Adipose tissue (tissue), 3 donors: Measurements from ENCODE around the gene RAB13. TPM values are rescaled to one million over a fixed set of nuclear protein-coding genes. Genes with fewer than 3 reads are reported as not detected.

Experiments
- H3K27ac ChIP-seq: one replicate; pipeline ENCODE4 v1.5.1; 2013; ENCODE audit warnings: low read depth, low read length
- WGBS, 3 donors: extraction: QIAGEN DNeasy Blood & Tissue Kit; methylation state at CpG; one replicate each; pipeline ENCODE4 v1.1.7; 2013; 5-methylcytosine and 5-hydroxymethylcytosine counted together
- polyA plus RNA-seq, 3 donors: library from polyadenylated mRNA; stranded (reverse); fragments of 200-250 nt; gene quantifications; one replicate each; pipeline ENCODE4 v1.2.3, GENCODE V29; 2013
- donor health status: healthy with polysubstance abuse.
- donor health status: Bipolar disorder and iron deficiency.
- donor health status: healthy.

The RAB13 gene
- polyA plus RNA-seq, 3 donors: 68.2 to 759 (median 165) TPM

DNA sequence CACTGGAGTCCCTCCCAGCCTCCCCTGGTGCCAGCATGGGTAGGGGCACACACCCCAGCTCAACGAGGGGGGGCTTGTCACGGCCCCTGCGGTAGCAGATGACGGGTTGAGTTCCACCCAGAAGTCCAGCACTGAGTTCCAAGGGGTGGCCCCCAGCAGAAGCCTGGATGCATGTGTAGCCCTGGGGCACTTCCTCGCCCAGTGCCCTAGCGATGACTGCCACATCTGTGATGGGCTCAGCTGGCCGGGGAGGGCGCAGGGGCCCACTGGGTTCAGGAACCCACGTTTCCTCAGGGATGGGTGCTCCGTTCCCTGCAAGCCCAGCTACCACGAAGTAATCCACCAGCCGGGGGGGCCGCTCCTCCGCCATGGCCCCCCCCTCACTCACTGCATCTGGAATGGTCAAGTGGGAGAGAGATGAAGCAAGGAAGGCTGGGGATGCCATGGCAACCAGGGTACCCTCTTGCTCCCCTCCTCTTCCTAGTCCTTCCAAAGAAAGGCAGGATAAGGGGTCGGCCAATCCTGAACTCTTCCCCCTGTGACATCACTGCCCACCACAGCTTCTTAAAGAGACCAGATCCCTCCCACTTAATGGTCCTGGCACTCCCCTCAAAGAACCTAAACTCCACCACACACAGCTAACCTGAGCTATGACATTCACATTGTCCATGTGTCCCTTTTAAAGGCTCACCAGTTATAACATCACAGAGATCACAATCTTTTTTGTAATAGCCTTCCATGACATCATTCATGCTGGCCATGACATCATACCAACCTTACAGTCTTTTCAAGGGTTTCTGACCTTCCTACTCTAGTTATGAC, 41.9 kb downstream of the RAB13 start:
- WGBS, 3 donors: 73 to 83% (median 74%) methylated on average over 15 of the region's 15 CpGs
- no peak overlapping the region for H3K27ac ChIP-seq

DNA sequence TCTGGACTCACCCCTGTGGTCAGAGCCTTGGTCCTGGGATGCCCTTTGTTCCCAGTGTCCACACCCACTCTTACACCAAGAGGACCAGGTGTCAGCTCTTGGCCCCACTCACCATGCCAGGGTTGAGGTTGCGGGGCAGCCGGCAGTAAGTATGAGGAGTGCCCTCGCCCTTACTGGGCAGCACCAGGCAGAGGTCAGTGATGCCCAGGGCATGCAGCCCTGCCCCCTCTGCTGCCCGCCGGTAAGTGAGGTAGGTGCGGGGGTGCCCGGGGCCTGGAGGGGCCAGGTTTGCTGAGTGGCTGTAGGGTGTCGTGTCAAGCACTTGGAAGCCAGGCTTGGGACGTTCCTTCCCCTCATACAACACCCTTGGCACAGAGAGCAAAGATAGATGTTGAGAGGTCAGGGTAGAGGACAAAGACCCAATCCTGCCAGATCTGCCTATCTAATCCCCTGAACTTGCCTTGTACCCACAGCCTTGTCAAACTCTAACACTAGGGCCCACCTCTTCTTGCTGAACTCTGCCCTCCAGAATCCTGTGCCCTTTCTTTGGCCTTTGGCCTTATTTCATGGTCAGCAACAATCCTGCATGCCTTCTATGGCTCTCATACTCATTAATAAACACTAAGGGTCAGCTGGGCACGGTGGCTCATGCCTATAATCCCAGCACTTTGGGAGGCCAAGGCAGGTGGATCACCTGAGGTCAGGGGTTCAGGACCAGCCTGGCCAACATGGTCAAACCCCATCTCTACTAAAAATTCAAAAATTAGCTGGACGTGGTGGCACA, 43.2 kb downstream of the RAB13 start:
- WGBS, 3 donors: 85 to 92% (median 88%) methylated on average over 11 of the region's 11 CpGs
- H3K27ac ChIP-seq: no peak overlapping the region

DNA sequence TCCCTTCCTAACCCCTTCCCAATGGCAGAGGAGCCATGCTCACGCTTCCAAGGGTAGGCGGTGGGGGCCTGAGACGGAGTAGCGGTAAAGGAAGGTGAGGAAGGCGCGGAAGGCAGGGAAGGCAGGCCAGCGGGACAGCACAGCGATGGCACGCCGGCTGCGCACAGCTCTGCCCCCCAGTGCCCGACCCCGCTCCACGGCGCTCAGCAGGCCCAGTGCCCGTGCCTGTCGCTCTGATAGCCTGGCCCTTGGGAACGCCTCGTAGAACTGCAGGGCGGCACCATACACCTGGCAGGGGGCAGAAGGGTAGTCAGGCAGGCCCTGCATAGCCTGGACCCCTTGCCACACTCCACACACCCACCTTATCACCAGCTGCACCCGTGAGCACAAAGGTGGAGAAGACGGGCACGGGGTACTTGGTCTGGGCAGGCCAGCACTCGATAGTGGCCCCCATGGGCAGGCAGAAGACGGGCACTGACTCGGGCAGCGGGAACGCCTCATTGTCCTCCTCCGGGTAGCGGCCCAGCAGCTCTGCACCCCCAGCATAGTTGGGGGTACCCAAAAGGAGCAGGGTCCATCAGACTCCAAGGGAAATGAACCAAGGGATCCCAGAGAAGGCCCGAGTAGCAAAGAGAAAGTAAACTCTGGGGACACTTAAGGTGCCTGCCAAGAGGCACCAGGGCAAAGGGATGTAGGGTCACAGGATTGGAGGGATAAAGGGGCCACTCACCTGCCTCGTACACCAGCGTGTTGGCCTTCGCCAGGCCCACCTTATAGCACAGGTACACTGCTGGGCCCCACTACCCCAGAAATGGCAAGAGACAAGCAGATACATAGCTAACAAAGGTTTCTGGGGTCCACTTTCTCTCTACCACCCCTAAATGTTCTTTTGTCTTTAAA, 44.1 kb downstream of the RAB13 start:
- H3K27ac ChIP-seq: no peak overlapping the region
- 94 to 96% (median 95%) methylated on average over 32 to 34 of the region's 34 CpGs for WGBS, 3 donors

- 92 to 96% (median 92%) methylated on average over 8 of the region's 8 CpGs for WGBS, 3 donors
These were observed 45.4 kb downstream of the RAB13 start for GRCh38 chr1:153940756-153941155.

GRCh38 chr1:153939476-153939875, 46.7 kb downstream of the RAB13 start:
- 89 to 96% (median 95%) methylated on average over 12 of the region's 12 CpGs for WGBS, 3 donors

More at GRCh38 chr1:153940756-153941155, 45.4 kb downstream of the RAB13 start:
- no peak overlapping the region for H3K27ac ChIP-seq

DNA sequence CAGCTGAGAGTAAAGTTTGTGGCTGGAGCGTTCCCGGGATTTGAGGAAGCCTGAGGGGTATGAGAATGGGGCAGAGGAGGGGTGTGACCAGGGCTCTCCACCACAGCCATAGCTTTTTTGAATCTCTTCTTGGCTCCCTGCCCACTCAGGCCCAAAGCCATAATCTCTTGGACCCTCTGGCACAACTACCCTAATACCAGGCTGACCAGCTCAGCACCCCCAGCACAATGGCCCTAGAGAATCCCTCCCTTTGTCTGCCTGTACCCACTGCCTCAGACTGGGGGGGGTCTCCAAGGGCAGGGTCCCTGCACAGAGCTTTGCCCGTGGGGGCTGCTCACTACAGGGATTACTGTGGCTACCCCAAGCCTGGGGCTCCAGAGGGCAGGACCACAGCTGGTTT, 47.1 kb downstream of the RAB13 start:
- no peak overlapping the region for H3K27ac ChIP-seq
- WGBS, 3 donors: 74 to 90% (median 89%) methylated on average over 3 of the region's 3 CpGs

More at GRCh38 chr1:153939476-153939875, 46.7 kb downstream of the RAB13 start:
- no peak overlapping the region for H3K27ac ChIP-seq

- WGBS, 3 donors: 96 to 98% (median 97%) methylated on average over 10 of the region's 10 CpGs
- H3K27ac ChIP-seq: no peak overlapping the region
These were observed 48.8 kb downstream of the RAB13 start for GRCh38 chr1:153937331-153937730.

- 95 to 97% (median 97%) methylated on average over 12 of the region's 12 CpGs for WGBS, 3 donors
- no peak overlapping the region for H3K27ac ChIP-seq
These were observed 49.9 kb downstream of the RAB13 start for GRCh38 chr1:153936011-153936802.

- H3K27ac ChIP-seq: no peak overlapping the region
- WGBS, 3 donors: 93 to 96% (median 95%) methylated on average over 9 of the region's 9 CpGs
These were observed 51.4 kb downstream of the RAB13 start for GRCh38 chr1:153934746-153935145.

DNA sequence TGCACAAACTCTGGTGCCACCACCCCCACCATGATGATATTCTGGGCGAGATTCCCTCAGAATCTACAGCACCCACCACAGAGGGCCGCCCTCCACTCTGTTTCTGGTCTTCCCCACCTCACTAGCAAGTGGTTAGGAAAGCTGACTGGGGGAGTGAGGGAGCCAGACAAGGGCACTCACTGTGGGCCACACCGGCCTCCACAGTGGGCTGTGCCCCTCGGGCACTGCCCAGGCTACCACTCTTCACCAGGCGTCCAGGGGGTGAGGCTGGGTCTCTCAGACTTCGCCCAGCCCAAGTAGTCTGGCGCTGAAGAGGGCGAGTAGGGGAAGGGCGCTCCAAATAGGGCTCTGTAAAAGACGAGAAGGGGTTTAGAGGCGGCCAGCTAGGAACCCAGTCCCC, 52.2 kb downstream of the RAB13 start:
- H3K27ac ChIP-seq: no peak overlapping the region
- 91 to 97% (median 96%) methylated on average over 11 of the region's 11 CpGs for whole genome bisulfite sequencing, 3 donors

- H3K27ac ChIP-seq: no peak overlapping the region
- WGBS, 3 donors: 89 to 99% (median 90%) methylated on average over 10 to 14 of the region's 14 CpGs
These were observed 52.7 kb downstream of the RAB13 start for GRCh38 chr1:153933430-153933829.

DNA sequence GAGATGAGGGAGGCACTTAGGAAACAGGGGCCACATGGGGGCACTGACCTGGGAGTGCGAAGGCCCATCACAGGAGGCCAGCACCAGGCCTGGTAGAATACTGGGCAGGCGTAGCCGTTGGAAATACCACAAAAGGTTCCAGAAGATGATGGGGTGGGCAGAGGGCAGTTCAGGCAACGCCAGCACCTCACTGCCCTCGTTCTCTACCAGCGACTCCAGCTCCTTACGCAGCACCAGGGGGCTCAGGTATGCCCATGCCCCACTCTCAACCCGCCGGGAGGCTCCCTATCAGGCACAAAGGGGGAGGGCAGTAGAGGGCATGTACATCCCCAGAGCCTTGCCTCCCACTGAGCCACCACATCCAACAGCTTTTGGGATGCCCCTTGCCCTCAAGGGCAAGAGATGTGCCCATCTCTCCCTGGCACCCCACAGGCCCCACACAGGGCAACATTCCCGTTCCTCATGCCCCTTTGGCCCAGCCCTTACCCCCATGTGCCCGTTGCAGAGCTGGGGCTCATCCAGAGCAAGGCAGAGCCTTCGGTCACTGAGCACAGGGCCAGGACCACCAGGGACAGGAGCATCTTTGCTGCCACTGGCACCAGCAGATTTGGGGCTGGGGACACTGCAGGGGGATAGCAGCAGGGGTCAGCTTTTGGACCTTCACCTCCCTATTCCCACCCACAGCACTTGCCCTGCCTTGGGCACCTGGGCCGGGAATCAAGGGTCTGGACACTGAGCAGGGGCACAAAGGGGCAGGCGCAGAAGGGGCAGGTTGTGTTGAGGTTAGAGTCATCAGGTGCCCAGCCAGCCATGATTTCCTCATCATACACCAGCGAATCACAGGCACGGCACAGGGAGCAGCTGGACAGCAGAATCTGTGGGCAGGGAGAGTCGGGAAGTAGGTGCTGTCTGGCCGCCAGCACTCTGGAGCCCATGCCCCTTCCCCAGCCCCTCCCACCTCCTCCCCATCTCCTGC, 53.7 kb downstream of the RAB13 start:
- WGBS, 3 donors: 94 to 97% (median 95%) methylated on average over 18 of the region's 18 CpGs

More for the DNA sequence above, 53.7 kb downstream of the RAB13 start:
- H3K27ac ChIP-seq: no peak overlapping the region

Other genes starting within 250 kb of the RAB13 start
- gene SLC27A3, start 210.9 kb downstream of the RAB13 start, polyA plus RNA-seq: 100 to 1,000 TPM in 1 of 3 donors, 10 to 100 TPM in 2; 22.2 to 111 (median 83.7) TPM
- 1 to 10 TPM; 2.6 to 5.6 (median 4.4) TPM for gene GATAD2B, start 63.4 kb downstream of the RAB13 start, polyA plus RNA-seq
- gene DENND4B, start 39.6 kb downstream of the RAB13 start, polyA plus RNA-seq: 10 to 100 TPM; 17.2 to 40.2 (median 37.1) TPM
- gene CRTC2, start 27.7 kb downstream of the RAB13 start, polyA plus RNA-seq: 10 to 100 TPM; 15.4 to 38.1 (median 24.2) TPM
- 10 to 100 TPM; 44.4 to 95.8 (median 58.5) TPM for gene SLC39A1, start 22.8 kb downstream of the RAB13 start, polyA plus RNA-seq
- gene CREB3L4, start 18.4 kb downstream of the RAB13 start, polyA plus RNA-seq: 10 to 100 TPM; 10.7 to 12.3 (median 12.1) TPM
- 100 to 1,000 TPM; 159 to 196 (median 178) TPM for gene JTB, start 8.7 kb downstream of the RAB13 start, polyA plus RNA-seq
- gene RPS27, start 4.4 kb upstream of the RAB13 start, polyA plus RNA-seq: over 10,000 TPM in 2 of 3 donors, 1,000 to 10,000 TPM in 1; 8,955 to 19,190 (median 11,429) TPM
- under 1 TPM in 1 of 3 donors, not detected in 2; 0.02 TPM for gene NUP210L, start 168.7 kb upstream of the RAB13 start, polyA plus RNA-seq
- gene TPM3, start 205.8 kb upstream of the RAB13 start, polyA plus RNA-seq: 100 to 1,000 TPM in 2 of 3 donors, 10 to 100 TPM in 1; 68.2 to 233 (median 184) TPM
- not detected for gene CFAP141, start 220.0 kb upstream of the RAB13 start, polyA plus RNA-seq
- 10 to 100 TPM; 35.8 to 70.9 (median 67.5) TPM for gene UBAP2L, start 234.6 kb upstream of the RAB13 start, polyA plus RNA-seq